Cortex of kidney (tissue), 1 donor: ENCODE data around the gene SH3BP5L.

ENCODE experiments used
- DNase-seq: peaks from one replicate; lab custom pipeline; 2025; lab: John Stamatoyannopoulos, UW

The SH3BP5L gene

GRCh38 chr1:248825909-248826760 lies at the start of gene SH3BP5L:
Gene SH3BP5L, minus strand, starts transcription at chr1:248825915. Its CDS starts 980 bp downstream, at chr1:248824935.
- DNase-seq, result peak; percentile 21

- DNase-seq, result no peak
These were observed 48.3 kb upstream of the SH3BP5L start for GRCh38 chr1:248873993-248874533.

GRCh38 chr1:248873409-248873992 lies 47.8 kb upstream of the SH3BP5L start:
- peak; percentile 27 for DNase-seq

GRCh38 chr1:248872752-248873408 lies 47.2 kb upstream of the SH3BP5L start:
- DNase-seq, result no peak

DNA sequence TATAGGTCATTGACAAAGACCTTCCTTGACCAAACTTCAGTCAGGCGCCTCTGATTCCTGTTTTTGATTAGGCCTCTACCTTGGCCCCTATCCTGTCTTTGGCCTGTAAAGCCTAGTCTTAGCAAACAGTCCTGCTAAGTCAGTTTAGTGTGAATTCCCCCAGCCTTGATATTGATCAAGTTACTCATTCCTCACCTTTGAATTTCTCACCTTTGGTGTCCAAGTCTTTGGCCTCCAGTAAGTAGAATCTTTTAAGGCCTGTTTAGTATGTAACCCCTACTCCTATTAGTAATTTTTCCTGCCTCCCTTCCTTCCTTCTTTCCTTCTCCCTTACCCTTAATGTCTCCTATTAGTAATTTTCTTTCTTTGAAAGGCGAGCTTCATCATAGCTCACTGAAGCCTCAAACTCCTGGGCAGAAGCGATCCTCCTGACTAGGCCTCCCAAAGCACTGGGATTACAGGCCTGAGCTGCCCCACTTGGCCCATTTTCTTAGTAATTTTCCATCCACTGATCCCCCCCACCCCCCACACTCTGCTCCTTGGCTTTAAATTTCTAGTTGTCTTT lies 46.2 kb upstream of the SH3BP5L start:
- DNase-seq, result no peak

GRCh38 chr1:248862998-248863881 lies 37.5 kb upstream of the SH3BP5L start:
- DNase-seq, result peak; percentile 13

DNA sequence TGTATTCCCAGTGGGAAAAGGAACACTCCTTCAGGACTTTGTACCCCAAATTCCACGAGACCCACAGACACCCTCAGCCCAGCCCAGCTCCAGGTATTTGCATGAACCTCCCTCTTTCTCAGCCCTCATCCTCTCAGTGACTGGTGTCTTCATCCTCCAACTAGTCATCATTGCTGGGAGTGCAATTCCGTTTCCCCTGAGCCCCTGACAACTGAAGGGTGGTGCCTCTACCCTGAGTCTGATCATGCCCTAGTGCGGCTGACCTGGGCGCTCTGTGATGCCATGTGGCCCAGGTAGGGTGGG lies 36.9 kb upstream of the SH3BP5L start:
- no peak for DNase-seq

- DNase-seq, result no peak
These were observed 35.9 kb upstream of the SH3BP5L start for GRCh38 chr1:248861616-248862015.

DNA sequence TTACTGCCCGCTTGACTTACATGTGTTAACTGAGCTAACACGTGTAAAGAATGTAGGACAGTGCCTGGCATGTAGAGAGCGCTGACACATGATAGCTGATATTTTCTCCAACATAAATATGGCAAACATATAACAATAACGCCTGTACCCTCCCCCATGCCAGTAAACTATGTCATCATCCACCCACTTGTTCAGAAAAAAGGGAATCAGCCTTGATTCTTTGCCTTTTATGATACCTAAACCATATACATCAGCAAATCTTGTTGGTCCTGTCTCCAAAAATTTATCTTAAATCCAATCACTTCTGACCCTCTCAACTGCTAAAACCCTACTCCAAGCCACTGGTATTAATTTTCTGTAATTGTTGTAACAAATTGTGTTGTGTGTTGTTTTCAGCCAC lies 34.3 kb upstream of the SH3BP5L start:
- DNase-seq, result no peak

DNA sequence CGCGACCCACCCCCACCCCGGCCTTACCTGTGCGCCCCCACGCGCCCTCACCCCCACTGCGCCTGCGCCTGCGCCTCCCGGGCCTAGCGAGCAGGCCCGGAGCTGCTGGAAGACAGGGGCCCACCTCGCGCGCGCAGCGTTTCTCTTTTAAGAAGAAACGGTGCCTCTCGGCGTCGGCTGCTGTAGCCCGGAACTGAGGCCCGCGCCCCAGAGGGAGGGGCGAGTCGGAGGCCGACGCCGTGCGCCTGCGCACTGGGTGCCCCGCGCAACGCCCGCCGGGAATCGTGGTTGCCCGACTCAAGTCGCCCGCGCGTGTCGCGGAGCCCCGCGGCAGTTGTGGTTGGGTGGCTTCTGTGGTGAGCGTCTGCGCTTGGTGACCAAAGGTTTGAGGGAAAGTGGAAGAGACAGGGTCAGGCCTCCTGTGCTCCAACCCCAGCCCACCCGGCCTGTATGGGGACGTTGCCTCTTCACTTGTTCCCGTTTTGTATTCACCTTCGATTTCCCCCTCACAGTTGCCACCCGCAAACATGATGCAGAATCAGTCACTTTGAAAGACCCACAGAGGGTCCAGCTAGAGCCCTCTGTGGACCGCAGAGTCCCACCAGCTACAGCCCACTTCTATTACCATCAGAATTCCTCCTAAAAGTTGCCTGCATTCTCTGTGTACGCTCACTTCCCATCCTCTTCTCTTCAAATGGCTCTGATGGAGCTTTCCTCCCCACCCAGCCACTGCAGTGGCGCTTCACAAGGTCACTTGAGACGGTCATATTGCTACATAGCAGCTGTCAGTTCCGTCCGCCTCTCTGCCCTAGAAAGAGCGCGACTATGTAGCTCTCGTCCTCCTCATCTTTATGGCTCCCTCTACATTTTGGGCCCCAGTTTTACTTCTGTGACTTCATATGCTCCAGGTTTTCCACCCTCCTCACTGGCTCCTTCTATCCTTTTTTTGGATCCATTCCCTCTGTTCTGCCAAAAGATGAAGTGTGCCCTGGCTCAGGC lies 33.5 kb upstream of the SH3BP5L start, which contains the start of gene ZNF692:
Gene ZNF692 (minus strand): TSS at position 195 of the 999 bp plus-strand sequence. CDS start 776 bp downstream, outside the sequence.
- peak; percentile 65 for DNase-seq

GRCh38 chr1:248858096-248858890 lies 32.6 kb upstream of the SH3BP5L start:
- no peak for DNase-seq

GRCh38 chr1:248857749-248858095 lies 32.0 kb upstream of the SH3BP5L start:
- DNase-seq, result no peak

DNA sequence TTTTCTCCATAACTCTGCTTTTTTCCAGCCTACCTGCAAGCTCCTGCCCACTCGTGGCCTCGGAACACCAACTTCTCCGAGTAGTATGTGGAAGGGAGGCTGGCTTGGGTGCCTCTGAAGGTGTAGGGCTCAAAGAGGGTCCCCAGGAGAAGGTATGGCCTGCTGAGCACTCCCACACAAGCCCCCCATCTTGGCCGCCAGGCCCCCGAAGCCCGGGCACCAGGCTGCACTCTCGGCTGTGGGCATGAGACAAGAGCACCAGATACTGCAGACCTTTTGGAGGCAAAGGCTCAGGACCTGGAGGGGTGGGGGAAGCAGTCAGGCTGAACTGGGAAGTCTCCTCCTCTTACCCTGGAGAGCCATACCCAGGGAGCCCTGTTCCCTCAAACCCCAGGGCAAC lies 31.5 kb upstream of the SH3BP5L start:
- no peak for DNase-seq

DNA sequence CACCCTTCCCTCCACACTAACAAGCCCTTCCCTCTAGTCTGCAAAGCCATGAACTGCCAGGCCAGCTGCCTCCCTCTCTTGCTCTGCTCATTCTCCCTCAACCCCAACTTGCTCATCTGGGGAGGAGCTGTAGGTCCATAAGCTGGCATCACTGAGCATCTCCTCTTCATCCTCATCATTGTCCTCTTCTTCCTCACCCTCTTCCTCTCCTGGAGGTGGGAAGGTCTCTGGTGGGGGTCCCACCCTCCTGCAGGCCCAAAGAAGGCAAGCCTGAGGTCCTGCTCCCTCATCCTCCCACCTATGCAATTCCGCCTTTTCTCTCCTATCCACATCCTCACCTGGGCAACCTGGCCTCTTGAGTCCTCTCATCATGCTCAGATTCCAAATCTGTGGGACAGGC lies 30.5 kb upstream of the SH3BP5L start:
- no peak for DNase-seq

GRCh38 chr1:248855580-248855979 lies 29.9 kb upstream of the SH3BP5L start:
- DNase-seq, result no peak

GRCh38 chr1:248853663-248854375 lies 28.1 kb upstream of the SH3BP5L start:
- no peak for DNase-seq

DNA sequence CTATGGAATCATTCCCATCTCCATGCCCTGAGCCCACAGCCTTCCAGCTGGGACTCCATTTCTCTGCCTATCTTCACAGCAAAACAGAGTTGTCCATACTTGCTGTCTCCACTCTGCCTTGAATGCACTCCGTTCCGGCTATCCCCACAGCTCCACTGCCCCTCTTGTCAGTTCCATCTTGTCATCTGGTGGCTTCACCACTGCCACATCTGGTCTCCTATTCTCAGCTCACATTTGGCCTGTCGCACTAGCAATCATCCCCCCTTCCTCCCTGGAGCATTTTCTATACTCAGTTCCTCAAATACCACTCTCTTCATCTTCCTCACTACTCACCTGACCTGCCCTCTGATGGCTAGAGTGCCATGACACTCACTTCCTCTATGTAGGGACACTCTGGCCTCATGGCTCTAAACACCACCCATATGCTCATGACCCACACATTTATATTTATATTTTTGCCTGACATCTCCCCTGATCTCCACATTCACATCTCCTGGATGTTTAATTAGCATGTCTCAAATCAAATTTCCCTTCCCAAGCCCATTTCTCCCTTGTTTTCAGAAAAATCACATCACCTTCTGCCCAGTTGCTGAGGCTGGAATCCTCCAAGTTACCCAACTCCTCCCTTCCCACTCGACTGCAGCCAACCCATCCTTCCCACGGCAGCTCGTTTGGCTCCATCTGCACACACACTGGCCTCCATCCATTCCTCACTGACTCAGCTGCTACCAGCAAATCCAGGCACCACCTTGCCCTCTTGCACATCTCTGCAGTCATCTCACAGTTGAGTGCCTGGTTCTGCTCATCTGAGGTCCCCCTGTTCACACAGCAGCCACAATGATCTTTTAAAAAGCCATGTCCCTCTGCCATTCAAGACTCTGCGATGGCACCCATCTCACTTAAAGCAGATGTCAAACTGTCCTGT lies 27.0 kb upstream of the SH3BP5L start:
- DNase-seq, result no peak

- DNase-seq, result no peak
These were observed 25.7 kb upstream of the SH3BP5L start for GRCh38 chr1:248851390-248851789.
